HG02884 (cell line): ENCODE data around the gene OR4C15.

Source experiments
- ATAC-seq: cut with Tn5 transposase; IDR thresholded peaks from one replicate; pipeline ENCODE4 v1.9.1; 2021; ENCODE audit warnings: mild to moderate bottlenecking, moderate library complexity; ENCODE audit not compliant: unreplicated experiment

Gene OR4C15

GRCh38 chr11:55554169-55554568 is at the start of gene OR4C15:
OR4C15 (plus strand) TSS chr11:55554469; CDS start chr11:55554469, 0 bp downstream.
- no peak for ATAC-seq

DNA sequence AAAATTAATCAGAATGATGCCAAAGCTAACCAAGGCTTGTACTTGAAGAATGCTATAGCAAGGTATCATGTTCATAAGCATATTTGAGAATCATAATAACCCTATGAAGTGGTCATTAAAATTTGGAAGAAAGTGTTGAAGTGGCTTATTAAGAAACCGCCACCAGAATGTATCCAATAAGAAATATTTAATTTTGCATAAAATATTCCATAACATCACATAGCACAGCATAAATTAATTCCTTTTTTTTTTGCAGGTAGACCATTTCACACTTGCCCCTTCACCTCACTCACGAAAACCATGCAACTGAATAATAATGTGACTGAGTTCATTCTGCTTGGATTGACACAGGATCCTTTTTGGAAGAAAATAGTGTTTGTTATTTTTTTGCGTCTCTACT is 17.6 kb downstream of the OR4C15 start, which contains the start of gene OR4C16:
Gene OR4C16 (plus strand): TSS at position 301 of the 400 bp plus-strand sequence. CDS start 0 bp downstream, at position 301.
- no peak for ATAC-seq

DNA sequence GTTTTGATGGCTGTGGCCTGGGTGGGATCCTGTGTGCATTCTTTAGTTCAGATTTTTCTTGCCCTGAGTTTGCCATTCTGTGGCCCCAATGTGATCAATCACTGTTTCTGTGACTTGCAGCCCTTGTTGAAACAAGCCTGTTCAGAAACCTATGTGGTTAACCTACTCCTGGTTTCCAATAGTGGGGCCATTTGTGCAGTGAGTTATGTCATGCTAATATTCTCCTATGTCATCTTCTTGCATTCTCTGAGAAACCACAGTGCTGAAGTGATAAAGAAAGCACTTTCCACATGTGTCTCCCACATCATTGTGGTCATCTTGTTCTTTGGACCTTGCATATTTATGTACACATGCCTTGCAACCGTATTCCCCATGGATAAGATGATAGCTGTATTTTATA is 18.3 kb downstream of the OR4C15 start:
- no peak for ATAC-seq
